Right lobe of liver (tissue), 4 donors: ENCODE results near the gene HTR3A.

Experiments
- POLR2A ChIP-seq: fragments of 450-650 bp; IDR thresholded peaks from one replicate; pipeline ENCODE4 v1.6.1; 2017; ENCODE audit warnings: antibody characterized with exemption, mild to moderate bottlenecking
- TF ChIP-seq, protein P1 (sequence below), 4 donors: fragments of 200-600 bp in 3 of 4; fragments of 450-650 bp in 1 of 4; IDR thresholded peaks; one replicate each; pipeline versions ENCODE4 v1.5.1 to v1.8.0; 2016 to 2022; ENCODE audit warnings: antibody characterized with exemption in 4 of 4, mild to moderate bottlenecking in 2 of 4
- donor health status: DM: no; HTN: no; CAD: no.
- donor health status: DM: no; HTN: no; CAD: no.
- donor health status: DM: no; HTN: yes; CAD: no.

DNA sequence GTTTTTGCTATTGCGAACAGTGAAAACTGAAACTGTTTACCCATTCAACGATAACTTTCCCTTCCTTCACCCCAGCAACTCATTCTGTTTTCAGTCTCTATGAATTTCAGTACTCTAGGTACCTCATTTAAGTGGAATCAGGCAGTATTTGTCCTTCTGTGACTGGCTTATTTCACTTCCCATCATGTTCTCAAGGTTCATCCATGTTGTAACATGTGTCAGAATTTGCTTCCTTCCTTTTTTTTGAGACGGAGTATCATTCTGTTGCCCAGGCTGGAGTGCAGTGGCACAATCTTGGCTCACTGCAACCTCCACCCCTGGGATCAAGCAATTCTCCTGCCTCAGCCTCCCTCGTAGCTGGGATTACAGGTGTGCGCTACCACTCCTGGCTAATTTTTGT is 46.6 kb upstream of the HTR3A start:
- TF ChIP-seq, protein P1, sequence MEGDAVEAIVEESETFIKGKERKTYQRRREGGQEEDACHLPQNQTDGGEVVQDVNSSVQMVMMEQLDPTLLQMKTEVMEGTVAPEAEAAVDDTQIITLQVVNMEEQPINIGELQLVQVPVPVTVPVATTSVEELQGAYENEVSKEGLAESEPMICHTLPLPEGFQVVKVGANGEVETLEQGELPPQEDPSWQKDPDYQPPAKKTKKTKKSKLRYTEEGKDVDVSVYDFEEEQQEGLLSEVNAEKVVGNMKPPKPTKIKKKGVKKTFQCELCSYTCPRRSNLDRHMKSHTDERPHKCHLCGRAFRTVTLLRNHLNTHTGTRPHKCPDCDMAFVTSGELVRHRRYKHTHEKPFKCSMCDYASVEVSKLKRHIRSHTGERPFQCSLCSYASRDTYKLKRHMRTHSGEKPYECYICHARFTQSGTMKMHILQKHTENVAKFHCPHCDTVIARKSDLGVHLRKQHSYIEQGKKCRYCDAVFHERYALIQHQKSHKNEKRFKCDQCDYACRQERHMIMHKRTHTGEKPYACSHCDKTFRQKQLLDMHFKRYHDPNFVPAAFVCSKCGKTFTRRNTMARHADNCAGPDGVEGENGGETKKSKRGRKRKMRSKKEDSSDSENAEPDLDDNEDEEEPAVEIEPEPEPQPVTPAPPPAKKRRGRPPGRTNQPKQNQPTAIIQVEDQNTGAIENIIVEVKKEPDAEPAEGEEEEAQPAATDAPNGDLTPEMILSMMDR (IDR thresholded peaks at IDR 0.05): no peak
- TF ChIP-seq POLR2A: no peak
